ENCODE data around the gene TIMM44.

DNA sequence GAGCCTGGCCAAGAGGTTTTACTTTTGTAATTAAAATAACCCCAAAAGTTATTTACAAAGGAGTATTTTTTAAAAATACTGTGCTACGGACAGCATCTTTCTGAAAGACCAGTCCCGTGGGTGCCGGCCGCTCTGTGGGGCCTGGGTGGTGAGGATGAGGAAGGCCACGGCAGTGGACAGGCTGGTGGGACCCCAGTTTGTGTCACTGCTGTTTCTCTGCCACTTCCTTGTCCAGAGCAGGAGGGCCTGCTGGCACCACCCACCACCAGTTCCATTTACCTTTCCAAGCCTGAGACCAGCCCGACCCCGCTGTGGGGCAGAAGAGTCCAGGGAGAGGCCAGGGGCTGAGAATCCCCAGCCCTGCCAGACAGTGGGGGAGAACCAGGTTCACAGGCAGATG lies 38.2 kb upstream of the TIMM44 start:
- TF ChIP-seq, protein P1, sequence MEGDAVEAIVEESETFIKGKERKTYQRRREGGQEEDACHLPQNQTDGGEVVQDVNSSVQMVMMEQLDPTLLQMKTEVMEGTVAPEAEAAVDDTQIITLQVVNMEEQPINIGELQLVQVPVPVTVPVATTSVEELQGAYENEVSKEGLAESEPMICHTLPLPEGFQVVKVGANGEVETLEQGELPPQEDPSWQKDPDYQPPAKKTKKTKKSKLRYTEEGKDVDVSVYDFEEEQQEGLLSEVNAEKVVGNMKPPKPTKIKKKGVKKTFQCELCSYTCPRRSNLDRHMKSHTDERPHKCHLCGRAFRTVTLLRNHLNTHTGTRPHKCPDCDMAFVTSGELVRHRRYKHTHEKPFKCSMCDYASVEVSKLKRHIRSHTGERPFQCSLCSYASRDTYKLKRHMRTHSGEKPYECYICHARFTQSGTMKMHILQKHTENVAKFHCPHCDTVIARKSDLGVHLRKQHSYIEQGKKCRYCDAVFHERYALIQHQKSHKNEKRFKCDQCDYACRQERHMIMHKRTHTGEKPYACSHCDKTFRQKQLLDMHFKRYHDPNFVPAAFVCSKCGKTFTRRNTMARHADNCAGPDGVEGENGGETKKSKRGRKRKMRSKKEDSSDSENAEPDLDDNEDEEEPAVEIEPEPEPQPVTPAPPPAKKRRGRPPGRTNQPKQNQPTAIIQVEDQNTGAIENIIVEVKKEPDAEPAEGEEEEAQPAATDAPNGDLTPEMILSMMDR (IDR thresholded peaks at IDR 0.05; ENCODE audit: low read depth, low read length, missing input control) = no peak
- TF ChIP-seq, protein P2, sequence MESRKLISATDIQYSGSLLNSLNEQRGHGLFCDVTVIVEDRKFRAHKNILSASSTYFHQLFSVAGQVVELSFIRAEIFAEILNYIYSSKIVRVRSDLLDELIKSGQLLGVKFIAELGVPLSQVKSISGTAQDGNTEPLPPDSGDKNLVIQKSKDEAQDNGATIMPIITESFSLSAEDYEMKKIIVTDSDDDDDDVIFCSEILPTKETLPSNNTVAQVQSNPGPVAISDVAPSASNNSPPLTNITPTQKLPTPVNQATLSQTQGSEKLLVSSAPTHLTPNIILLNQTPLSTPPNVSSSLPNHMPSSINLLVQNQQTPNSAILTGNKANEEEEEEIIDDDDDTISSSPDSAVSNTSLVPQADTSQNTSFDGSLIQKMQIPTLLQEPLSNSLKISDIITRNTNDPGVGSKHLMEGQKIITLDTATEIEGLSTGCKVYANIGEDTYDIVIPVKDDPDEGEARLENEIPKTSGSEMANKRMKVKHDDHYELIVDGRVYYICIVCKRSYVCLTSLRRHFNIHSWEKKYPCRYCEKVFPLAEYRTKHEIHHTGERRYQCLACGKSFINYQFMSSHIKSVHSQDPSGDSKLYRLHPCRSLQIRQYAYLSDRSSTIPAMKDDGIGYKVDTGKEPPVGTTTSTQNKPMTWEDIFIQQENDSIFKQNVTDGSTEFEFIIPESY (IDR thresholded peaks at IDR 0.05) = no peak
